Non-pigmented ciliary epithelial cell (primary cell): ENCODE measurements around the gene NXT1.

Experiments used
- DNase-seq: peaks from one replicate; pipeline ENCODE4 v3.0.0-alpha.2; 2010; ENCODE audit warnings: low read depth

Gene NXT1

DNA sequence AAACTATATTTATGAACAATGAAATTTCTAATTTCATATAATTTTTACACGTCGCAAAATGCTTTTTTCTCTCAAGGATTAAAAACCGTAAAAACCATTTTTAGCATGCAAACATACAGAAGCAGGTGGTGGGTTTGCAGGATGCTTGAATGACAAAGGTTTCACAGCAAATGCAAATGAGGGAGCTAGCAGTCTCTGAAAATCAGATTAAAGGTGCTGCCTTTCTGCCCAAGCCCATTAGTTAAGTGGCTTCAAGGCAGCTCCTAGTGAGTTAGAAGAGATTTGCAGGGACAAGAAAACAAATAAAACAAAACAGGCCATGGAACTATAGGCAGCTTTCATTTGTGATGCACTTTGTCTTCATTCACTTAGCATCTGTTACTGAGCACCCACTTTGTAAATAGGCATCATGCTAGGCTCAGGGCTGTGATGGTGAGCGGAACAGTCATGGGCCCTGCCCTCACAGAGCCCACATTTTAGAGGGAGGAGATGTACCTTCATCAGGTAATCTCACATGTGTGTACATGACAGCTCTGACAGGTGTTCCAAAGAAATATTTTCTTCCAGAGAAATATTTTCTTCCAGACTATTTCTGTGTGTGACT, 41.2 kb downstream of the NXT1 start:
- DNase-seq: no peak

- DNase-seq: no peak
Measured at GRCh38 chr20:23393996-23394775, 43.6 kb downstream of the NXT1 start.

DNA sequence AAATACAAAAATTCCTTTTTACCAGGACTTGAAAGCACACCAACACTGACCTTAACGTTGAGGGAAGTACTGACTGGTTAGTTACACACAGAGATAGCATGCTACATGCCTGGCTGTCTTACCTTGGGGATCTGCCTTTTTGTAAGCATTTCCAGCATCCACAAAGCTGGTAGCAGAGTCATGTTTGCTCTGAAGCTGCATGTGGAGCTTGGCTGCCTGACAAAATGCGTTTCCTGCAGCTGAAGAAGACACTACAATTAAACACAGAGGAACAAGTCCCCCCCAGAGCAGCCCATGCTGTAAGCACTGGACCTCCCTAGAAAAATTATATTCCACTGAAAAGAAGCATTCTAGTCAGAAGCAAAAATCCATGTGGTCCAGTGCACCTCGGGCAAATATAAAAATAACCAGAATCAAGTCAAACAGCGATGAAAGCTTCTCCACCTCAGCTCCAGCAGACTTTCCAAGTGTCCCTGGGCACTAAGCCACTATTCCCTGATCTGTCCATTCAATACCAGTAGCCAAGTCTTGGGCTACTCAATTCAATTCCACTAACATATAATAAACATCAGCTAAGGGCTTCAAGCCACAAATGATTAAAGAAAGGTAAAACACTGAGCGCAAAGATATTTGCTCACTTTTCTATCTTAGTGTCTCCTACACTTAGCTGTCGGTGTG, 46.5 kb downstream of the NXT1 start:
- no peak for DNase-seq

DNA sequence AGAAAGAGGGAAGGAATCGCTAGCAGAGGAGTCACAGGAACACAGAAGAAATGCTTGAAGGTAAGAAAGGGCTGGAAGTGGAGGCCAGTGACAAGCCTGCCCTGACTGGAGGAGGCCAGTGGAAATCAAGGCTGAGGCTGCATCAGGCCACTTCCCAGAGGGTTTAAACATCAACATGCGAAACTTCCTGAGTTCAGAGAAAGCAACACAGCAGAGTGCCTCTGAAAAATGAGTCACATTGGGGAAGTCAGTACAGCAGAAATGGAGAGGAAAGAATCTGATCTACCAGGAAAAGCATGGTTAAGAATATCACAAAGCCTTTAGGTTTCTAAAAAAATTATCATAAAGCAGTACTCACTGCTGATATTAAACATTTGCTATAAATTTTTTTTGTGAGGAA, 47.4 kb downstream of the NXT1 start:
- DNase-seq: no peak

- no peak for DNase-seq
Measured at GRCh38 chr20:23399568-23400241, 49.1 kb downstream of the NXT1 start.

DNA sequence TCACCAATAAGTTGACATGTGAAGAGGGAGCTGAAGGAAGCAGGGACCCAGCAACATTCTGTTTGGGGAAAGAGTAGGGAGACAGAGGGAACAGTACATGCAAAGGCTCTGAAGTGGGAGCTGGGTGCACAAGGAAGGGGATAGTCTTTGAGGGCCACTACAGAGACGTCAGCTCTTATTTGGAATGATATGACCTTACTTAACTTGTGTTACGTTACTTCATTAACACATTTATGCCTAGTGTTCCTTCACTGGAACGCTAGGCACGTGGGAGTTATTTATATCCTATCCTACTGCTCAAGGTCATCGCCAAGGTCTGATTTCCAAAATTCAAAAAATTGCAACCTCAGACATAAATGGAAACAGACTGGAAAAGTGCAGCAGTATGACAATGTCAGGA, 50.5 kb downstream of the NXT1 start:
- no peak for DNase-seq

GRCh38 chr20:23403751-23404150, 53.2 kb downstream of the NXT1 start:
- DNase-seq: no peak

DNA sequence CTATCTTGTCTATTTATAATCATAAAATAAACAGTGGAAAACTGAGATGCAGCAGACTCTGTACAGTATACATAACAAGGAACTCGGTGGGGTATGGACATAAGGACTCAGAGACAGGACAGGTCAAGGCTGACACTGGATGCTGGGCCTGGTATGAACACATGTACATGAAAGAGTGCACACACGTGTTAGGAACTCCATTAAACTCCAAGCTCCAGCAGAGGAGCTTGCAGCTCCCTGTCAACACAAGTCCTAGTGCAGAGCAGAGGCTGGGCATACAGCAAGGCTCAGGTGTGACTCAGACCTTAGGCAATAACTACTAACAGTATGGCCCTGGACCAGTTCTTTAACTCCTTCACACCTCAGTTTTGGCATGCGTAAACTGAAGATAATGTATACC, 53.6 kb downstream of the NXT1 start:
- no peak for DNase-seq
